Upper lobe of left lung (tissue), 4 donors: ENCODE measurements around the gene NRXN2.

Experiments used
- EP300 ChIP-seq, 4 donors: sonication (generic); formaldehyde crosslinking; IDR thresholded peaks; one replicate each; pipeline ENCODE4 v1.5.1; 2017; ENCODE audit warnings: antibody characterized with exemption in 4 of 4, control low read depth in 2 of 4
- POLR2A ChIP-seq, 4 donors: fragments of 450-650 bp; IDR thresholded peaks; one replicate each; pipeline ENCODE4 v1.5.1; 2016 to 2017; ENCODE audit warnings: antibody characterized with exemption in 4 of 4, mild to moderate bottlenecking in 2 of 4
- POLR2AphosphoS5 ChIP-seq, 2 donors: sonication (generic); formaldehyde crosslinking; IDR thresholded peaks; one replicate each; pipeline ENCODE4 v1.5.1; 2017; ENCODE audit warnings: antibody characterized with exemption in 2 of 2
- TF ChIP-seq, protein P1 (sequence below), 6 experiments: fragments of 450-650 bp in 4 of 6; fragments of 200-600 bp in 2 of 6; sonication (generic) in 2 of 6; IDR thresholded peaks; one replicate each; pipeline ENCODE4 v1.5.1; 2016 to 2019; ENCODE audit warnings: antibody characterized with exemption in 6 of 6

DNA sequence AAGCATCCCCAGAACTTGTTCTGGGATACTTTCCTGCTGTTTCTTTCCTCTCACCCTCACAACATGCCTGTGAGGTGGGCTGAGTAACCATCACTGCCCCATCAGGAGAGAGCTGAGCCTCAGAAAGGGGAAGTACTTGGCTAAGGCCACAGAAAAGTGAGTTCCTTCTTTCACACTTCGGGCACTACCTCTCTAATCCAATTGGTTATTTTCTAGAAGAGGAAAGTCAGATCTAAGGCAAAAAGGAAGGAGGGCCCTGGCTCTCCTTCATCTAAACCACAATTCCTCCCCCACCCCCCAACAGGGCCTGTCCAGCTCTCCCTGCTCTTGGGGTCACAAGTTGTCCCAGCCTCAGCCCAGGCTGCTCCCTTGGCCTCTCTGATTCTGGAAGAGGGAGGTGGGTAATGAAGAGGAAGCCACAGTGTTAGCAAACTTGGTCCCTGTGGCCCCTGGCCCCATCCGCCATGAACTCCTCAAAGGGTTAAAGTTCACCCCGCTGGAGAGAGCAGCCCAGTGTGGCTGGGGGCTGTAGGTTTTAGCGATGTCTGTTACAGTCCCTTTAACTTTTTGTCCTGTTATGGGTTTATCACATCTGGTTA lies 98.0 kb downstream of the NRXN2 start:
- TF ChIP-seq, protein P1, sequence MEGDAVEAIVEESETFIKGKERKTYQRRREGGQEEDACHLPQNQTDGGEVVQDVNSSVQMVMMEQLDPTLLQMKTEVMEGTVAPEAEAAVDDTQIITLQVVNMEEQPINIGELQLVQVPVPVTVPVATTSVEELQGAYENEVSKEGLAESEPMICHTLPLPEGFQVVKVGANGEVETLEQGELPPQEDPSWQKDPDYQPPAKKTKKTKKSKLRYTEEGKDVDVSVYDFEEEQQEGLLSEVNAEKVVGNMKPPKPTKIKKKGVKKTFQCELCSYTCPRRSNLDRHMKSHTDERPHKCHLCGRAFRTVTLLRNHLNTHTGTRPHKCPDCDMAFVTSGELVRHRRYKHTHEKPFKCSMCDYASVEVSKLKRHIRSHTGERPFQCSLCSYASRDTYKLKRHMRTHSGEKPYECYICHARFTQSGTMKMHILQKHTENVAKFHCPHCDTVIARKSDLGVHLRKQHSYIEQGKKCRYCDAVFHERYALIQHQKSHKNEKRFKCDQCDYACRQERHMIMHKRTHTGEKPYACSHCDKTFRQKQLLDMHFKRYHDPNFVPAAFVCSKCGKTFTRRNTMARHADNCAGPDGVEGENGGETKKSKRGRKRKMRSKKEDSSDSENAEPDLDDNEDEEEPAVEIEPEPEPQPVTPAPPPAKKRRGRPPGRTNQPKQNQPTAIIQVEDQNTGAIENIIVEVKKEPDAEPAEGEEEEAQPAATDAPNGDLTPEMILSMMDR (IDR thresholded peaks at IDR 0.05) = no peak
- TF ChIP-seq POLR2A (IDR thresholded peaks at IDR 0.05) (no peak), EP300 (IDR thresholded peaks at IDR 0.05) (no peak), POLR2AphosphoS5 (IDR thresholded peaks at IDR 0.05) (no peak)
